Daoy (cell line): ENCODE measurements around the gene MAP1B. TPM values are rescaled to one million over a fixed set of nuclear protein-coding genes. Genes with fewer than 3 reads are reported as not detected.
A peak's percentile ranks its signal among the peaks of the same experiment; 100 is the strongest.

Experiments used
- DNase-seq: peaks from one replicate; pipeline ENCODE4 v3.0.0-alpha.2; 2015; ENCODE audit warnings: low read depth
- total RNA-seq: library from RNA; depleted of rRNA; stranded (reverse); fragments of >200 nt; shearing (Covaris generic); gene quantifications from 2 replicates; pipeline ENCODE4 v1.2.3, GENCODE V29; 2014; rRNA removed

The MAP1B gene
- total RNA-seq, 1 experiment from 2014 or later = 44.0 TPM

GRCh38 chr5:72251386-72251785, 144.1 kb downstream of the MAP1B start:
- DNase-seq = no peak

DNA sequence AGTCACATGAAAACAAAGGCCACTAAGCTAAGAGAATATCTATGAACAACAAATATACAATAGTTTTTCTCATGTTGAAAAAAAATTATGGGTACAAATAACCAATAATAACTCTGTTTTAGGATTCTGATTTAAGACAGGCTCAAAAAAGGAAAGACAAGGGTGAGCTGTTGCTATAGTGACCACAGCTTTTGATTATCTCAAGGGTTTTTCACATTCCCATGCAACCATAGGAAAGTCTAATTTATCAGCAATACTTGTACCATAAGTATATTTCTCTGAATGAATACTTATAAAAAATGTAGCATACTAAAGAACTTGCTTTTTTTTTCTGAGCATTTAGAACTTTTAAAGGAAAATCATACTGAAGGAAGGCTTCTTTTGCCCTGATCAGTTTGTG, 144.7 kb downstream of the MAP1B start:
- DNase-seq = no peak

DNA sequence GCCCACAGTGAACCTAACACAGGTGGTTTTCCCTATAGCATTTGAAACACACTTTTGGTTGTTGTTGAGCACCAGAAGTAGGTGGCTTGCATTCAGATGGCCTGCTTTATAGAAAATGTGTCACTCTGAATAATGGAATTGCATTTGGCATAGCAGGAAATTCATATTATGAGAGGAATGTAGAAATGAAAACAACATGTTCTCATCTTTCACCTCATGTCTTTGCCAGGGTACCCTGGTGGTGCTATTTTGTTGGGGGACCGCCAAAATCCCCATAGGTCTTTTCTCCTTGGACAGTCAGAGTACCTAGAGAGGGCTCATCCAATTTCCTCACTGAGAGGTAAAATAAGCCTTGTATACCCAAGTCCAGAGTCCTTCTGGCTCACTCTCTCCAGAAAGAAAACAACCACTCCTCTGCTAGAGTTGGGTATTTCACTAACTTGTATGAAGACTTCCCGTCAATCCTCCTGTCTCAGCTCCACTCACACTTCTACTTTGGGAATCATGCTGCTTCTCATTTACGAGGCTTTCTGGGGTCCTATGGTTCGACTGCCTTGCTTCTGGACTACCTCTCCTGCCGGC, 145.4 kb downstream of the MAP1B start:
- peak; percentile 25 for DNase-seq

- no peak for DNase-seq
These were observed 148.0 kb downstream of the MAP1B start for GRCh38 chr5:72255237-72255636.

DNA sequence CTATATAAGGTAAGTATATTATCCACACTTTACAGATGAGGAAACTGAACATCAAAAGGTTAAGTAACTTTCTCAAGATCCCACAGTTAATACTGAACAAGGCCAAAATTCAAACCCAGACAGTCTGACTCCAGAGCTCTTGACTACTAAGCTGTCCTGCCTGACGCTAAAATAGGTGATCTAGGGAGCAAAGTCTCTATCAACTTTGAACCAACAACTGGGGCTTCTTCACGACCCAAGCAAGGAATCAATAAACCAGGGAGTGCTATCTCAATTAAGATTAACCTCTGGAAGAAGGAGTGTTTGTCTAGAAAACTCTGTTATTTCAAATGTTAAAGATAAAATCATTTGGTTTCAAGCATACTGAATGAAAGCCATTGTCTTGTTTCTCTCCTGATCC, 148.4 kb downstream of the MAP1B start:
- DNase-seq = no peak

- no peak for DNase-seq
These were observed 149.3 kb downstream of the MAP1B start for GRCh38 chr5:72256536-72256935.

Other genes with a start within 250 kb of the MAP1B start
- 91.3 and 117 TPM in 2 replicates for gene MRPS27, start 212.8 kb downstream of the MAP1B start, total RNA-seq
- gene PTCD2, start 212.9 kb downstream of the MAP1B start, total RNA-seq = 15.9 and 20.3 TPM in 2 replicates